ENCODE results near the gene CEP112. TPM values are rescaled to one million over a fixed set of nuclear protein-coding genes. Genes with fewer than 3 reads are reported as not detected.

The CEP112 gene
- total RNA-seq, 1 donor from 2014 or later: 9.7 TPM

DNA sequence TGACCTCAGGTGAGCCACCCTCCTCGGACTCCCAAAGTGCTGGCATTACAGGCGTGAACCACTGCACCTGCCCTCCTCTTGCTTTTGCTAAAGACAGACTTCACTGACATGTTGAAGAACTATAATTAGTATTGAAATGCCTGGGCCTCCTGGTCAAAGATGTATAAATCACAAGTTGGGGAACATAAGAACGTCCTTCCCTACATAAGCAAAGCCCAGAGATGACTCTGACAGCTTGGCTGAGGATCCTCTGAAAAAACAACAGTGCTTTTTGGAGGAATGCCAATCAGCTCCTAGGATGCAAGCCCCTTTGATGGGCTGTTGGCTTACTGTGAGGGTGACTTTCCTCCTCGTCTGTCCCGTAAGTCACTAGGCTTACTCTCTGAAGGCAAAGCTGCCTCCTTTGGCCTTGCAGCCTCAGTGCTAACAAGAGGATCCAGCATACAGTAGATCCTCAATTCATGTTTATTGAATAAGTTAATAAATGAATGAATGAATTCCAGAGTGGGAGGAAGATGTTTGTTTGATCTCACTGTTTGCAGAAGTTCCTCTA is 30.9 kb upstream of the CEP112 start:
- H3K9ac ChIP-seq: no peak overlapping the region
- no peaks in the 10 kb centered on the region for H3K36me3 ChIP-seq
- TF ChIP-seq EZH2phosphoT487 (IDR thresholded peaks at IDR 0.05): no peak
- no peak for TF ChIP-seq EZH2 (IDR thresholded peaks at IDR 0.05)
- TF ChIP-seq, protein P1, sequence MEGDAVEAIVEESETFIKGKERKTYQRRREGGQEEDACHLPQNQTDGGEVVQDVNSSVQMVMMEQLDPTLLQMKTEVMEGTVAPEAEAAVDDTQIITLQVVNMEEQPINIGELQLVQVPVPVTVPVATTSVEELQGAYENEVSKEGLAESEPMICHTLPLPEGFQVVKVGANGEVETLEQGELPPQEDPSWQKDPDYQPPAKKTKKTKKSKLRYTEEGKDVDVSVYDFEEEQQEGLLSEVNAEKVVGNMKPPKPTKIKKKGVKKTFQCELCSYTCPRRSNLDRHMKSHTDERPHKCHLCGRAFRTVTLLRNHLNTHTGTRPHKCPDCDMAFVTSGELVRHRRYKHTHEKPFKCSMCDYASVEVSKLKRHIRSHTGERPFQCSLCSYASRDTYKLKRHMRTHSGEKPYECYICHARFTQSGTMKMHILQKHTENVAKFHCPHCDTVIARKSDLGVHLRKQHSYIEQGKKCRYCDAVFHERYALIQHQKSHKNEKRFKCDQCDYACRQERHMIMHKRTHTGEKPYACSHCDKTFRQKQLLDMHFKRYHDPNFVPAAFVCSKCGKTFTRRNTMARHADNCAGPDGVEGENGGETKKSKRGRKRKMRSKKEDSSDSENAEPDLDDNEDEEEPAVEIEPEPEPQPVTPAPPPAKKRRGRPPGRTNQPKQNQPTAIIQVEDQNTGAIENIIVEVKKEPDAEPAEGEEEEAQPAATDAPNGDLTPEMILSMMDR (IDR thresholded peaks at IDR 0.05): no peak
- DNase-seq (ENCODE audit: low spot score): no peak
- no peak overlapping the region for H3K27ac ChIP-seq
- no peaks in the 10 kb centered on the region for H3K79me2 ChIP-seq (ENCODE audit: low read depth)
- no peak overlapping the region for H3K4me3 ChIP-seq
- H3K27ac Mint-ChIP-seq: no peak overlapping the region
- no peaks in the 10 kb centered on the region for H3K4me1 ChIP-seq
- no peak overlapping the region for H3K4me3 Mint-ChIP-seq
- no peaks in the 10 kb centered on the region for H3K4me1 Mint-ChIP-seq
- H3K36me3 Mint-ChIP-seq: no peaks in the 10 kb centered on the region
- no peaks in the 10 kb centered on the region for H4K20me1 ChIP-seq (ENCODE audit: low read depth)
- no peak overlapping the region for H3K4me2 ChIP-seq
- no peaks in the 10 kb centered on the region for H3F3A ChIP-seq (ENCODE audit: low read depth)
- H3K27me3 ChIP-seq: no peaks in the 10 kb centered on the region
- H3K9me3 Mint-ChIP-seq: no peaks in the 10 kb centered on the region
- no peaks in the 10 kb centered on the region for H3K9me3 ChIP-seq (ENCODE audit: low read depth)
- H2AFZ ChIP-seq (replicated peaks): no peak overlapping the region
- peaks cover 4% of the 10 kb centered on the region for H3K27me3 Mint-ChIP-seq (ENCODE audit: insufficient read depth, low read depth)

DNA sequence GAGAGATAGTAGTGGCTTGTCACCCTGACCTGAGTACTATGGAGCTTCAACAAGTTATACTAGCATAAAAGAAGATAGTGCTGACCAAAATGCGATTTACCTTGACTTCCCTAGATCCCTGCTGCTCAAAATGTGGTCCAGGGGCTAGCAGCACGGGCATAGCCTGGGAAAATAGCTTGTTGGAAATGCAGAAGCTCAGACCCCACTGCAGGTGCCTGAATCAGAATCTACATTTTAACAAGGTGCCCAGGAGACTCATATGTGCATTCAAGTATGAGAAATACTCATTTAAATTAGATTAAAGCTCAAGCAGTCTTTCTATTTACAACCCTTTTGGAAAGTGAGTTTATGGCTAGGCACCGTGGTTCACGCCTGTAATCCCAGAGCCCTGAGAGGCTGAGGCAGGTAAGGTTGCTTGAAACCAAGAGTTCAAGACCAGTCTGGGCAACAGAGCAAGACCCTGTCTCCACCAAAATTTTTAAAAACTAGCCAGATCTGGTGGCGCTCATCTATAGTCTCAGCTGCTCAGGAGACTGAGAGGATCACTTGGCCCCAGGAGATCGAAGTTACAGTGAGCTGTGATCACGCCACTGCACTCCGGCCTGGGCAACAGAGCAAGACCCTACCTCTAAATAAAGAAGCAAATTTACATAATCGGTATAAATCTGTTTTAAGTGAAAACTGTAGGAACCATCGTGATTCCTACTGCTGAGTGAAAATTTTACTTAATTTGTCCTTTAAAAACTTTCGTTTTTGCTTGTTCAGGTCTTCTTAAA is 30.0 kb upstream of the CEP112 start:
- Mint-ChIP-seq H3K27ac (no peak overlapping the region), H3K36me3 (no peaks in the 10 kb centered on the region), H3K4me1 (no peaks in the 10 kb centered on the region), H3K27me3 (ENCODE audit: insufficient read depth, low read depth) (peaks cover 4% of the 10 kb centered on the region), H3K9me3 (no peaks in the 10 kb centered on the region), H3K4me3 (no peak overlapping the region)
- Histone ChIP-seq H3K36me3 (no peaks in the 10 kb centered on the region), H3K27ac (no peak overlapping the region), H3K4me2 (no peak overlapping the region), H3K4me1 (no peaks in the 10 kb centered on the region), H3F3A (ENCODE audit: low read depth) (no peaks in the 10 kb centered on the region), H2AFZ (replicated peaks) (no peak overlapping the region), H3K27me3 (no peaks in the 10 kb centered on the region), H3K9me3 (ENCODE audit: low read depth) (no peaks in the 10 kb centered on the region), H4K20me1 (ENCODE audit: low read depth) (no peaks in the 10 kb centered on the region), H3K4me3 (no peak overlapping the region), H3K9ac (no peak overlapping the region), H3K79me2 (ENCODE audit: low read depth) (no peaks in the 10 kb centered on the region)
- TF ChIP-seq, protein P1 (IDR thresholded peaks at IDR 0.05): no peak
- DNase-seq (ENCODE audit: low spot score): no peak

DNA sequence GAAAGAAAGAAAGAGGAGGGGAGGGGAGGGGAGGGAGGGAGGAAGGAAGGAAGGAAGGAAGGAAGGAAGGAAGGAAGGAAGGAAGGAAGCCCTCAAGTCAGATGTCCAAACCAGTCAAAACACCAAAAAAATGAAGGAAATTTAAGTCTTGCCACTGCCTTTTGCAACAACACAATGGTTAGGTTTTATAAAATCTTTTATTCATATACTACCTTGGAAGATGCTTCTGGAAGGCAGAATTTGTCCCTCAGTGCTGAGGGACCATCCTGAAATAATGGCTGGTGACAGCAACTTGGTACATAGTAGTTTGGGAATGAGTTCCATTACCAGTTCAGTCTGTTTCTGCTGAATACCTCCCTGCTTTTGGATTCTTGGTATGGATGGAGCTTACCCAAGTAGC is 29.4 kb upstream of the CEP112 start:
- H3K27ac Mint-ChIP-seq: no peak overlapping the region
- H3F3A ChIP-seq (ENCODE audit: low read depth): no peaks in the 10 kb centered on the region
- TF ChIP-seq EZH2 (IDR thresholded peaks at IDR 0.05): no peak
- TF ChIP-seq EZH2phosphoT487 (IDR thresholded peaks at IDR 0.05): no peak
- TF ChIP-seq, protein P1 (IDR thresholded peaks at IDR 0.05): no peak
- no peak overlapping the region for H3K4me3 Mint-ChIP-seq
- peaks cover 4% of the 10 kb centered on the region for H3K27me3 Mint-ChIP-seq (ENCODE audit: insufficient read depth, low read depth)
- no peak overlapping the region for H3K9ac ChIP-seq
- H3K79me2 ChIP-seq (ENCODE audit: low read depth): no peaks in the 10 kb centered on the region
- no peaks in the 10 kb centered on the region for H4K20me1 ChIP-seq (ENCODE audit: low read depth)
- no peak overlapping the region for H2AFZ ChIP-seq (replicated peaks)
- H3K4me3 ChIP-seq: no peak overlapping the region
- H3K27ac ChIP-seq: no peak overlapping the region
- no peaks in the 10 kb centered on the region for H3K36me3 Mint-ChIP-seq
- H3K36me3 ChIP-seq: no peaks in the 10 kb centered on the region
- no peaks in the 10 kb centered on the region for H3K9me3 ChIP-seq (ENCODE audit: low read depth)
- H3K9me3 Mint-ChIP-seq: no peaks in the 10 kb centered on the region
- H3K4me2 ChIP-seq: no peak overlapping the region
- DNase-seq (ENCODE audit: low spot score): no peak
- no peaks in the 10 kb centered on the region for H3K4me1 Mint-ChIP-seq
- H3K27me3 ChIP-seq: no peaks in the 10 kb centered on the region
- no peaks in the 10 kb centered on the region for H3K4me1 ChIP-seq

All from neural progenitor cell (in vitro differentiated cells).